Ascending aorta (tissue), 2 donors: ENCODE measurements around the gene BOLL. TPM values are rescaled to one million over a fixed set of nuclear protein-coding genes. Genes with fewer than 3 reads are reported as not detected.
A peak's percentile ranks its signal among the peaks of the same experiment; 100 is the strongest.

Experiments used
- DNase-seq, 2 donors: peaks; one replicate each; pipeline ENCODE4 v3.0.0-alpha.2; 2019; ENCODE audit warnings: low spot score in 2 of 2
- H3K27ac ChIP-seq, 2 donors: fragments of 200-600 bp; sonication (generic); one replicate each; pipeline ENCODE4 v1.5.1; 2016 to 2017; ENCODE audit warnings: mild to moderate bottlenecking in 1 of 2
- H3K27me3 ChIP-seq: fragments of 200-600 bp; sonication (generic); one replicate; pipeline ENCODE4 v1.5.1; 2017
- H3K36me3 ChIP-seq, 2 donors: fragments of 200-600 bp; sonication (generic); one replicate each; pipeline ENCODE4 v1.5.1; 2016
- H3K4me1 ChIP-seq, 2 donors: fragments of 200-600 bp; sonication (generic); one replicate each; pipeline ENCODE4 v1.5.1; 2016 to 2017; ENCODE audit warnings: mild to moderate bottlenecking in 1 of 2
- H3K4me3 ChIP-seq, 2 donors: fragments of 200-600 bp; sonication (generic); one replicate each; pipeline ENCODE4 v1.5.1; 2016 to 2017; ENCODE audit warnings: mild to moderate bottlenecking in 1 of 2
- H3K9me3 ChIP-seq, 2 donors: fragments of 200-600 bp; sonication (generic); one replicate each; pipeline ENCODE4 v1.5.1; 2016
- intact Hi-C: fragments of 100-400 bp; cut with DNase I; formaldehyde crosslinking; loops from one replicate; pipeline ENCODE4 v1.15.1; 2023
- total RNA-seq: library from RNA; depleted of rRNA; stranded (reverse); fragments of >200 nt; gene quantifications from one replicate; pipeline ENCODE4 v1.1.0, GENCODE V29; 2016
- TF ChIP-seq, protein P1 (sequence below), 3 experiments: fragments of 200-600 bp in 2 of 3; fragments of 450-650 bp in 1 of 3; sonication (generic) in 2 of 3; IDR thresholded peaks; one replicate each; pipeline ENCODE4 v1.5.1; 2016 to 2019; ENCODE audit warnings: antibody characterized with exemption in 3 of 3, mild to moderate bottlenecking in 1 of 3, moderate library complexity in 1 of 3

The BOLL gene
- total RNA-seq, 1 donor from 2014 or later: not detected

DNA sequence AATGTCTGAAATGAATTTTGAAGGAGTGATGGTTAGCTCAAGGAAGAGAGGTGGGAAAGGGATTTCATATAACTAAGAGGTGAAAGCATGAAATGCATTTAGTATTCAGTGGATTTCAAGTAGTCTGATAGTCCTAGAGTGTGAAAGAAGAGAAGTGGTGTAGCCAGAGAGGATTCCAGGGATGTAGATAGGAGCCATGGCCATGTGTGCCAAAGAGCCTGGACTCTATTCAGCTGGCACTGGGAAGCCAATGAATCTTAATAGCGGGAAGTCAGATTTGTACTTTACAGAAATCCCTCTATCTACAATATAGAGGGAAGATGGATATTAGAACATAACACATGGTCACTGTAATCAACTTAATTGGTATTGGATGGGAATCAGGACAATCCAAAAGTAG, 8.3 kb upstream of the BOLL start:
- DNase-seq: no peak
- TF ChIP-seq, protein P1, sequence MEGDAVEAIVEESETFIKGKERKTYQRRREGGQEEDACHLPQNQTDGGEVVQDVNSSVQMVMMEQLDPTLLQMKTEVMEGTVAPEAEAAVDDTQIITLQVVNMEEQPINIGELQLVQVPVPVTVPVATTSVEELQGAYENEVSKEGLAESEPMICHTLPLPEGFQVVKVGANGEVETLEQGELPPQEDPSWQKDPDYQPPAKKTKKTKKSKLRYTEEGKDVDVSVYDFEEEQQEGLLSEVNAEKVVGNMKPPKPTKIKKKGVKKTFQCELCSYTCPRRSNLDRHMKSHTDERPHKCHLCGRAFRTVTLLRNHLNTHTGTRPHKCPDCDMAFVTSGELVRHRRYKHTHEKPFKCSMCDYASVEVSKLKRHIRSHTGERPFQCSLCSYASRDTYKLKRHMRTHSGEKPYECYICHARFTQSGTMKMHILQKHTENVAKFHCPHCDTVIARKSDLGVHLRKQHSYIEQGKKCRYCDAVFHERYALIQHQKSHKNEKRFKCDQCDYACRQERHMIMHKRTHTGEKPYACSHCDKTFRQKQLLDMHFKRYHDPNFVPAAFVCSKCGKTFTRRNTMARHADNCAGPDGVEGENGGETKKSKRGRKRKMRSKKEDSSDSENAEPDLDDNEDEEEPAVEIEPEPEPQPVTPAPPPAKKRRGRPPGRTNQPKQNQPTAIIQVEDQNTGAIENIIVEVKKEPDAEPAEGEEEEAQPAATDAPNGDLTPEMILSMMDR (IDR thresholded peaks at IDR 0.05): no peak
- Histone ChIP-seq H3K4me3 (no peak overlapping the region), H3K4me1 (no peaks in the 10 kb centered on the region), H3K27ac (no peak overlapping the region), H3K36me3 (no peaks in the 10 kb centered on the region), H3K27me3 (no peaks in the 10 kb centered on the region), H3K9me3 (no peaks in the 10 kb centered on the region)
- intact Hi-C loops: no loop called here

DNA sequence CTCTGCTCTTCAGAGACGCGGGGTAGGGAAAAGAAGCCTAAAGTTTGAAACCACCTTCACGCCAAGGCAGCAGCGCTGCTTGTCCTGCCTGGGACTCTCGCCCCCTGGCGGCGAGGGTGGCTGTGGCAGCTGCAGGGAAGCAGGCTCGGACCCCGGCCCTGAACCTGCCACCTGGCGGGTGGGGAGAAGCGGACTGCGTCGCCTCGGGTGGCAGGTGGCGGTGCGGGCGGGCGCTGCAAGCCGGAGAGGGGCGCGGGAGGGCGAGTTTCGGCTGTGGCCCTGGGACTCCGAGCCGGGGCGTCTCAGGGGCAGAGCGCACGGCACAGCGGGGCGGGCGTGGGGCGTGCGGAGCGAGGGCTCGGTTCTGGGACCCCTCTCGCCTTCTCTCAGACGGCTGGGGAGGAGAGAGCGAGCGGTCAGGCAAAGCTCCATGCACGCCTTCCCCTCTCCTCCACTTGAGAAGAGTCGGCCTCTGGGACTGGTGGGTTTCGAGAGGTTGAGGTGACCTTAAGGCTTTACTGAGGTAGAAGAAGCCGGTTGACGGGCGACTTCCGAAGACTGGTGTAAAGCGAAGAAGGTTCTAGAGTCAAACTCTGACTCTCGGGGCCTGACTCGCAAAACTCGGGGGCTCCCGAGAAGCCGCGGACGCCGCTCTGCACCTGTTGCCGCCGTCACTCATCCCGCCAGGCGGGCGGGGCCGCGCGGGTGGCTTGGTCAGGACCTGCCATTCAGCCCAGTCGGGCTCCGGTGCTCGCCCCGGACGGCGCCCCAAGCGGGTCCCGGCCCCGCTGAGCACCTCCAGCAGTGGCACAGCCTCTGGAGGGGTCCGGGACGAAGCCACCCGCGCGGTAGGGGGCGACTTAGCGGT, 1.1 kb upstream of the BOLL start:
- peak overlapping the region; percentile 41 to 72 for H3K4me3 ChIP-seq
- H3K27me3 ChIP-seq: no peaks in the 10 kb centered on the region
- intact Hi-C loops: no loop called here
- DNase-seq: no peak
- no peaks in the 10 kb centered on the region for H3K9me3 ChIP-seq
- TF ChIP-seq, protein P1 (IDR thresholded peaks at IDR 0.05): peak in 2 of 3 experiments; percentile 59 to 60
- no peaks in the 10 kb centered on the region for H3K4me1 ChIP-seq
- no peaks in the 10 kb centered on the region for H3K36me3 ChIP-seq
- no peak overlapping the region for H3K27ac ChIP-seq

DNA sequence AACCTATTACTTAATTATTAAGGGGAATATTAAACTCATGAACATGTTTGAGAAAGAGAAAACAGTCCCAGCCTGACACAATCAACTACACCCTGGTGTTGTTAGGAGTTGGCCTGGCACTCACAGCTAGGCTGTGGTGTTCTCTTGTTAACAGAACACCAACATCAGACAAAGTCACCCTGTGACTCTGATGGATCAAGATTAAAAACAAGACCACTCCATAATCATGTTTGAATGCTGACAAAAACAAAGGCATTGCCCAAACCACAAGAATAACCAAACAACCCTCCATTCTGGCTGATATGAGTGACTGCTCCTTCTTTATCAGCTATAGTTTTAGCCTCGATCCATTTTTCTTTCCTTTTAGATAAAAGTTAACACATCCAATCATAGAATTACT, 3.0 kb downstream of the BOLL start:
- TF ChIP-seq, protein P1 (IDR thresholded peaks at IDR 0.05): no peak
- no peak for DNase-seq
- no peaks in the 10 kb centered on the region for H3K9me3 ChIP-seq

DNA sequence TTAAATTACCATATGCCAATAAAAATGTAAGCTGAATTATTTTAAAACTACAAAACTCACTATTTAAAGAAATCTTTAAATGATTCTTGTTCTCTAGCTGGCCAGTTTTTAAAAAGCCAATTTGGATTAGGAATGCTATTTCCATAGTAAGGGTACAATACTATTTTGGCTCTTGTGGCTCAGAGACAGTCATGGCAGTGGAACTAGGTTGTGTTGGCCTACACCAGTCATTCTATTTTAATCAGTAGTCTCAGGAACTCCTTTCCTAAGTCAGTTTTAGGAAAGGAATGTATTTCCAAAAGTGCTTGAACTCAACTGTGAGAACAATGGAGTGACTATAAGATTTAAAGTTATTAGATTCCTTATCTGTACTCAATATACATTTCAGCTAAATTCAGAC, 5.9 kb downstream of the BOLL start:
- H3K4me3 ChIP-seq: no peak overlapping the region
- H3K27ac ChIP-seq: peak overlapping the region; percentile 21 to 24
- no peak for DNase-seq
- no peaks in the 10 kb centered on the region for H3K27me3 ChIP-seq
- no peaks in the 10 kb centered on the region for H3K36me3 ChIP-seq
- H3K9me3 ChIP-seq: no peaks in the 10 kb centered on the region
- intact Hi-C loops: loop anchor here (2.0 to 10.0 kb wide), 4 partner anchors 74 to 977 kb away; partner anchors contain the start of genes MARS2, MOB4 and SF3B1
- peaks cover 0 to 14% of the 10 kb centered on the region in 2 donors for H3K4me1 ChIP-seq
- TF ChIP-seq, protein P1 (IDR thresholded peaks at IDR 0.05): no peak

More for the DNA sequence above, 3.0 kb downstream of the BOLL start:
- H3K27ac ChIP-seq: no peak overlapping the region
- intact Hi-C loops: no loop called here
- H3K4me1 ChIP-seq: peaks cover 0 to 14% of the 10 kb centered on the region in 2 donors
- no peak overlapping the region for H3K4me3 ChIP-seq
- H3K27me3 ChIP-seq: no peaks in the 10 kb centered on the region
- H3K36me3 ChIP-seq: no peaks in the 10 kb centered on the region

DNA sequence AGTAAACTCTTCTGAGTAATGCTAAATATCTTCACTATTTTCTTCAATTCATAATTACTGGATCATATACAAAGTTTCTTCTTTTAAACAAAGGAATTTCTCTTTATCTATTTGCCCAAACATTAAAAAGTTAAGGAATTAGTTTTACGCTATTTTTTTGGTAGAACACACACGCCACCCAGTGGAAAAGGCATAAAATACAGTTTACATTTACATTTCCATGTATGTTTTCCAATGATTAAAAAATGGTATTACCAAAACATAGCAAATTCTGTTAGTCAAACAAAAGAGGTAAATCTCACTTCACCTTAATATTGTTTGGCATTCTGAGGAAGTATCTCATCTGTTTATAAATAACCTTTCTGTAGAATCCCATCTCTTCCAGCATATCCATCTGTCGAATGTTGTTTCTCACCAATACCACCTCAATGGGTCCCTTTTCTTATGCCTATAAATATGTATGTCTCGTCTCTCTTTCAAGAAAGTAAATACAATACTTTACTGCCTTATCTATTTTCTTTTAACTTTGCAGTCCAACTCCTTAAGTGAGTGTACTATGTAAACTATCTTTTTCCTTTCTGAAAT, 7.2 kb downstream of the BOLL start:
- TF ChIP-seq, protein P1 (IDR thresholded peaks at IDR 0.05): peak; percentile 59 to 80 (median 75)
- no peaks in the 10 kb centered on the region for H3K36me3 ChIP-seq
- no peaks in the 10 kb centered on the region for H3K27me3 ChIP-seq
- no peak overlapping the region for H3K4me3 ChIP-seq
- intact Hi-C loops: loop anchor here (2.0 to 10.0 kb wide), 4 partner anchors 73 to 976 kb away; partner anchors contain the start of genes MARS2, MOB4 and SF3B1
- peak overlapping the region in 1 of 2 donors; percentile 9 for H3K27ac ChIP-seq
- no peak for DNase-seq
- H3K9me3 ChIP-seq: no peaks in the 10 kb centered on the region
- peaks cover 0 to 14% of the 10 kb centered on the region in 2 donors for H3K4me1 ChIP-seq
